Measurements from ENCODE around the gene PPARD.

PPARD gene

DNA sequence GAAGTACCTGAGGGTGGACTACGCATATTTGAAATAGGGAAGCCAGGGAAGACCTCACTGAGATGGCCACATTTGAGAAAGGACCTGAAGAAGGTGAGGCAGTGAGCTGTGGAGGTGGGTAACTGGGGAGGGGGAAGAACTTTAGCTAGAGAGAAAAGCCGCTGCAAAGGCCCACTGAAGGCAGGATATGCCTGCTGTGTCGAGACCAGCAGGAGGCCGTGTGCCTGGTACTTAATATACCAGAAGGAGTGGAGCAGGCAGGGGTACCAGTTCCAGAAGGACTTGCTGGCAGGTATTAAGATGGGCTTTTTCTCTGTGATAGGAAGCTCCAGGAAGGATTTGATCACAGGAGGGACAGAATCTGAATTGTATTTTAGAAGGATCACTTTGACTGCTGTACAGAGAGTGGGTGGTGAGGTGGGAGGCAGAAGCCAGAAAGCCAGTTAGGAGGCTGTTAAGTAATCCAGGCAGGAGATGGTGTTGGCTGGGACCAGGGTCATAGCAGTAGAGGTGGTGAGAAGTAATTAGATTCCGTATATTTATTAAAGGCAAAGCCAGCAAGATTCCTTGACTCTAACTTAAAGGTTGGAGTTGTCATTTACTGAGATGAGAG lies 55.6 kb downstream of the PPARD start:
- Histone ChIP-seq H3K36me3 (peaks cover 0 to 93% (median 0%) of the 10 kb centered on the region in 11 experiments; a peak in 10 of 22 replicates), H3K4me2 (peak overlapping the region in 1 of 11 experiments; percentile 69; a peak in 2 of 22 replicates), H3K27me3 (no peaks in the 10 kb centered on the region), H3K27ac (no peak overlapping the region), H3K9me3 (replicated peaks in 1 of 11) (no peaks in the 10 kb centered on the region), H3K9ac (no peak overlapping the region), H3K4me1 (peaks cover 28 to 41% (median 36%) of the 10 kb centered on the region in 10 experiments), H3K4me3 (no peak overlapping the region), H4K20me1 (peaks cover 0 to 98% (median 46%) of the 10 kb centered on the region in 11 experiments; a peak in 17 of 22 replicates)
- no peak for TF ChIP-seq Cebpa-rat (IDR thresholded peaks at IDR 0.05)

DNA sequence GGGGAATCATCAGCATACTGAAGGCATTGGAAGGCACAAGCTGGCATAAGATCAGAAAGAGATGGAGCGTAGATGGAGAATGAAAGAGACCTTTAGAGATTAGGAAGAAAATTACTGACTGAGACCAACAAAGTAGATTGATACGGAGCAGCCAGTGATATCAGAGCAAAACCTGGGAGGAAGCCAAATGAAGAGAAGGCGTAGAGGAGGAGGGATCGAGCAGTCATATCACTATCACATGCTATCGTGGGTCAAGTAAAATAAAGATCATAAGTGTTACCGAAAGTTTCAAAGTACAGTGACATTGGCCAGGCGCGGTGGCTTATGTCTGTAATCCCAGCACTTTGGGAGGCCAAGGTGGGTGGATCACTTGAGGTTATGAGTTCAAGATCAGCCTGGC lies 56.2 kb downstream of the PPARD start:
- Histone ChIP-seq H3K27ac (no peak overlapping the region), H3K4me1 (peaks cover 25 to 35% (median 30%) of the 10 kb centered on the region in 10 experiments), H3K27me3 (no peaks in the 10 kb centered on the region)

DNA sequence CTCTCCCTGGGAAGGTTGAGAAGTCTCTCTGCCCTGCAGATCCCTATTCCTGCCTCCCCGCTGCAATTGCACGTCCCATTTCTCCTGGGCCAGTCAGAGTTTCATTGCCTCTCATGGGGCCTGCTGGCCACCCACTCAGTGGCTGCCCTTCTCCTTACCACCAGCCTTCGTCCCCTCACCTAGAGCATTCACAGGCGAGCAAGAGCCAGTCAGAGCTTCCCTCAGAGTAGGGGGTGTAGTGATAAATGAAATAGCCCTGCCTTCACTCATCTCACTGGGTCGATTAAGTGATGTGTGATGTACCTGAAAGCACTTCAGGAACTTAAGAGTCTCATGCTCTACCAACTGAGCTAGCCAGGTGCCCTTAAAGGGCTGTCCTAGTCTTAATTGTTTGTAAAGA lies 57.8 kb downstream of the PPARD start:
- H3K27ac ChIP-seq: no peak overlapping the region
- peaks cover 0 to 98% (median 56%) of the 10 kb centered on the region in 11 experiments; a peak in 17 of 22 replicates for H4K20me1 ChIP-seq
- no peak for TF ChIP-seq Cebpa-rat (IDR thresholded peaks at IDR 0.05)
- no peak overlapping the region for H3K4me2 ChIP-seq
- H3K4me3 ChIP-seq: no peak overlapping the region
- H3K9me3 ChIP-seq (replicated peaks in 1 of 11): no peaks in the 10 kb centered on the region
- peaks cover 19 to 38% (median 26%) of the 10 kb centered on the region in 10 experiments for H3K4me1 ChIP-seq
- no peak overlapping the region for H3K9ac ChIP-seq
- peaks cover 0 to 88% (median 0%) of the 10 kb centered on the region in 11 experiments; a peak in 10 of 22 replicates for H3K36me3 ChIP-seq
- no peaks in the 10 kb centered on the region for H3K27me3 ChIP-seq

More for the DNA sequence above, 56.2 kb downstream of the PPARD start:
- no peak overlapping the region for H3K4me2 ChIP-seq
- H3K9me3 ChIP-seq (replicated peaks in 1 of 11): no peaks in the 10 kb centered on the region
- peaks cover 0 to 93% (median 0%) of the 10 kb centered on the region in 11 experiments; a peak in 10 of 22 replicates for H3K36me3 ChIP-seq
- no peak for TF ChIP-seq Cebpa-rat (IDR thresholded peaks at IDR 0.05)
- no peak overlapping the region for H3K9ac ChIP-seq
- H4K20me1 ChIP-seq: peaks cover 0 to 98% (median 47%) of the 10 kb centered on the region in 11 experiments; a peak in 16 of 22 replicates
- no peak overlapping the region for H3K4me3 ChIP-seq

DNA sequence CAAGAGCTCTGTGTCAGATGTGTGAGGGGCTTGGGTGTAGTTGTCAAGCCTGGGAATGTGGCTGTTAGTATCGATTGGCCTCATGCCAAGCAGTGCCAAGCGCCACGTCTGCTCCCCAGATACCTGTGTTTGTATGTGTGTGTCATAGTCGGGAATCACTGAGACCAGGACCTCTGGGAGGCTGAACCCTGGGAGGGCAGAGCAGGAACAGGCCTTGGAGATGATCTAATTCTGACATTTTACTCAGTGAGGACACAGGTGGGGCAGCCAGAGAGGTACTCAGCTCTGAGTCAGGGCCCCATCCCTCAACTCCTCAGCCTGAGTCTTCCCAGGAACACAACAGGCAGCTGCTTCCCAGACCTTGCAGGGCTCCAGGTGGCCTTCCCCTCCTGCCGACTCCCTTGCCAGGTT lies 58.5 kb downstream of the PPARD start:
- Histone ChIP-seq H3K4me3 (no peak overlapping the region), H3K27me3 (no peaks in the 10 kb centered on the region), H3K9ac (0 out of 22 replicates have a peak overlapping the region, but pooled peaks of 1 of the 11 experiments have one; percentile 4), H3K36me3 (peaks cover 0 to 80% (median 0%) of the 10 kb centered on the region in 11 experiments; a peak in 9 of 22 replicates), H3K9me3 (replicated peaks in 1 of 11) (no peaks in the 10 kb centered on the region), H4K20me1 (peaks cover 0 to 98% (median 50%) of the 10 kb centered on the region in 11 experiments; a peak in 17 of 22 replicates), H3K4me1 (peaks cover 13 to 37% (median 25%) of the 10 kb centered on the region in 10 experiments), H3K27ac (no peak overlapping the region), H3K4me2 (no peak overlapping the region)
- TF ChIP-seq Cebpa-rat (IDR thresholded peaks at IDR 0.05): no peak

DNA sequence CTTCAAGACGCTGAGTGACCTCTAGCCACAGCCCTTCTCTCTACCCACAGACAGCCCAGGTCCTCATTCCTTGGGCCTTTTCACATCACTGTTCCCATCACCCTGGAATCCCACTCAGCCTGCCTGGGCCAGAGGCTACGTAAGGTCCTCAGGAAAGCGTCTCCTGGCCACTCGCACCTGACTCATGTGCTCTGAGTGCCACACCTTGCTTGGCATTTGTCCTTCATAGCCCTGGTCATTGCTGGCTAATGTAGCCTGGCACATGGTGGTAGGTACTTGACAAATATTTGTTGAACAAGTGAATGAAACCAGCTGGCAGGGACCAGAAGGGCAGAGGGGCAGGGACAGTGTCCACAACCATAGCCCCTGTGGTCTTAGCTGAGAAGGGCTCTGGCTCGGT lies 59.2 kb downstream of the PPARD start:
- Histone ChIP-seq H3K4me2 (no peak overlapping the region), H3K9ac (peak overlapping the region in 1 of 11 experiments; percentile 4; a peak in 1 of 22 replicates), H3K36me3 (peaks cover 0 to 80% (median 0%) of the 10 kb centered on the region in 11 experiments; a peak in 9 of 22 replicates), H3K27me3 (no peaks in the 10 kb centered on the region), H3K9me3 (replicated peaks in 1 of 11) (no peaks in the 10 kb centered on the region), H4K20me1 (peaks cover 0 to 100% (median 55%) of the 10 kb centered on the region in 11 experiments; a peak in 18 of 22 replicates), H3K4me3 (no peak overlapping the region), H3K27ac (no peak overlapping the region), H3K4me1 (peaks cover 17 to 38% (median 29%) of the 10 kb centered on the region in 10 experiments)
- TF ChIP-seq Cebpa-rat (IDR thresholded peaks at IDR 0.05): no peak

DNA sequence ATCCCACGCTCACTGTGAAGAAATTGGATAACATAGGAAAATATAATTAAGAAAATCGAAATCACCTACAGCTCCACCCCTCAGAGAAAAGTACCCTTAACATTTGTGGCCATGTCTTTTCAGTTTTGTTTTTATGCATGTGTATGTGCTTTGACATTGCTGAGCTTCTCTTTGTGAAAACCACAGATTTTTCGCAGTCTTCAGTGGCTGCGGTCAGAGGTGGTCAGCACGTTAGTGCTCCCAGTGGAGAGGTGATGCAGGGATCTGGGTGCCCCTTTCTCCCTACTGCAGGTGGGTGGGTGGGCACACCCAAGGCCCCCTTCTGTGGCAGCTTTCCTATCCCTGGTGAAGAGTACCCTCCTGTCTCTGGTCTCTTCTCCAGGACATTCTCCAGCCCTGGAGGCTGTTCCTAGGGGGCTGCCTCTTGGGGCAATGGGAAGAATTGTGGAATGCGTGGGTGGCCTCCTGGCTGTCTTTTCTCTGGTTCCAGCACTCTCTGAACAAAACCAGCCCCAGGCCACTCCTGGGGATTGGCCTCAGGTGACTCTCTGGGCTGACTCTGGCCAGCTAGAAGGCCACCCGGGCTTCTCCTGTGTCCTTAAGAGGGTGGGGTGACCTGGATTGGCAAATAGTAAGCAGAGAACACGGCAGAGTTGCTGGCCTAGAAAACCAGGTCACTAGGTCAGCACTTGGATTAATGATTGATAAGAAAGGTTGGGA lies 59.9 kb downstream of the PPARD start:
- Histone ChIP-seq H3K27ac (0 out of 22 replicates have a peak overlapping the region, but pooled peaks of 1 of the 11 experiments have one; percentile 16), H3K4me3 (no peak overlapping the region), H3K9ac (no peak overlapping the region; a peak in 1 of 22 replicates), H3K4me1 (peaks cover 17 to 41% (median 29%) of the 10 kb centered on the region in 10 experiments), H3K9me3 (replicated peaks in 1 of 11) (no peaks in the 10 kb centered on the region), H3K36me3 (peaks cover 0 to 78% (median 0%) of the 10 kb centered on the region in 11 experiments; a peak in 9 of 22 replicates), H3K27me3 (no peaks in the 10 kb centered on the region), H4K20me1 (peaks cover 0 to 100% (median 63%) of the 10 kb centered on the region in 11 experiments; a peak in 18 of 22 replicates), H3K4me2 (no peak overlapping the region)
- no peak for TF ChIP-seq Cebpa-rat (IDR thresholded peaks at IDR 0.05)

DNA sequence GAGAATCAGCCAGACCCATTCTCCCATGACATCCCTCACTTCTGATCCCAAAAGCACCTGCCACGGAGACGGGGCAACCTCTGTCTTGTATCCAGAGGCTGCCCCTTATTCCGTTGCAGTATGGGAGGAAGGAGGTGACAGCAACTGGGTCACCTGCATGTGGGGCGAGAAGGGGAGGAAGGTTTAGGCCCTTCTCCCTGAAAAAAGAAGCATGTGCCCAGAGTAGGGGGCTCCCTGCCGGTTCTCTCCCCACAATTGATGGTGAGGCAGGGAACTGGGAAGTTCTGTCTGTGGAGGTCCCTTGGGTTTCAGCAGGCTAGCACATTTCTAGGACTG lies 60.5 kb downstream of the PPARD start:
- peaks cover 0 to 74% (median 0%) of the 10 kb centered on the region in 11 experiments; a peak in 8 of 22 replicates for H3K36me3 ChIP-seq
- H3K9me3 ChIP-seq (replicated peaks in 1 of 11): no peaks in the 10 kb centered on the region
- no peak for TF ChIP-seq Cebpa-rat (IDR thresholded peaks at IDR 0.05)
- peaks cover 18 to 44% (median 26%) of the 10 kb centered on the region in 10 experiments for H3K4me1 ChIP-seq
- no peaks in the 10 kb centered on the region for H3K27me3 ChIP-seq
- no peak overlapping the region for H3K27ac ChIP-seq
- H3K9ac ChIP-seq: no peak overlapping the region
- H3K4me3 ChIP-seq: no peak overlapping the region
- no peak overlapping the region for H3K4me2 ChIP-seq
- H4K20me1 ChIP-seq: peaks cover 0 to 100% (median 66%) of the 10 kb centered on the region in 11 experiments; a peak in 18 of 22 replicates

DNA sequence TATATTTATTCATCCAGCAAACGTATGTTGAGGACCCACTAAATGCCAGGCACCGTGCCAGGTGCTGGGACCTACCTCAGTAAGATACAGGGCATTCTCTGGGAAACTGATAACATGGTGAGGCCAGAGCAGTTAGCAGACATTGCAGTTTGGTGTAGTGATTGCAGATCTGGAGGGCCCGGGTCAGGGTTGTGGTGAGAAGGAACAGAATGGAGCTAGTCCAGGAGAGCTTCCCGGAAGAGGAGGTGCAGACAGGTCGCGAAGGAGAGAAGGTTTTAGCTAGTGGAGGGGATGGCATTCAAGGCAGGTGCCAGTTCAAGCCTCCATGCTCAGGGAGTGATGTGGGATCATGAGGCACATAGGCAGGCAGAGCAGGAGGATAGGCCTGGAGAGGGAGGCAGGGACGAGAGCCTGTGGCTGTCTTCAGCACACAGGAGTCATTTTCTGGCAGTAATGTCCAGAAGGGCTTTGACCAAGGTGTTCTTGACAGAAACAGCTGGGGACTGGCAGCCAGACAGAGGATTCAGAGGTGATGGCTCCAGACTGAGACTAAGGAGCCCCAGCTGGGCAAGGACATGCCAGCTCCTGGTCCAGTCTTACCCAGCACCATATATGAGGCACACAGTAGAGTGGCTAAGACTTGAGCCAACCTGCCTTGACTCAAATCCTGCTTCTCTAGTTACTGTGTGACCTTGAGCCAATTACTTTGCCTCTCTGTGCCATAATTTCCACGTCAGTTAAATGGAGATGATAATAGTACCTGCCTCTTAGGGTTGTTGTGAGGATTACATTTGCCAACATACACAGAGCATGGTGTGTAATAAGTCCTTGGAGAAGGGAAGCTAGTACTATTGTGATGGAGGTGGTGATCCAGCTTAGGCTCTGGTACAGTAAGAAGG lies 61.4 kb downstream of the PPARD start:
- Histone ChIP-seq H3K4me3 (no peak overlapping the region), H3K4me2 (peak overlapping the region in 2 of 11 experiments; percentile 7 to 8; a peak in 1 of 22 replicates), H3K9me3 (replicated peaks in 1 of 11) (no peaks in the 10 kb centered on the region), H3K27me3 (no peaks in the 10 kb centered on the region), H3K36me3 (peaks cover 0 to 74% (median 0%) of the 10 kb centered on the region in 11 experiments; a peak in 7 of 22 replicates), H4K20me1 (peaks cover 0 to 100% (median 74%) of the 10 kb centered on the region in 11 experiments; a peak in 18 of 22 replicates), H3K4me1 (peaks cover 20 to 53% (median 34%) of the 10 kb centered on the region in 10 experiments), H3K9ac (no peak overlapping the region), H3K27ac (no peak overlapping the region)
- TF ChIP-seq Cebpa-rat (IDR thresholded peaks at IDR 0.05): no peak

All from BLaER1 treated with 17β-estradiol and CSF1 and Interleukin-3, amounts not matched to agents 10 nM and 100 nM (cell line).